CD4-positive, alpha-beta T cell treated with Interleukin-15 for 4 hours (primary cell): Measurements from ENCODE around the gene ZNF892.

ENCODE experiments used
- DNase-seq: peaks from one replicate; pipeline ENCODE4 v3.0.0-alpha.2; 2020; ENCODE audit warnings: low spot score

Gene ZNF892

GRCh38 chr2:95207111-95207961 lies at the start of gene ZNF892:
Gene ZNF892, plus strand, starts transcription at chr2:95207521. Its CDS starts 295 bp downstream, at chr2:95207816.
- DNase-seq, result peak; percentile 80

GRCh38 chr2:95158441-95158840 lies 48.9 kb upstream of the ZNF892 start:
- no peak for DNase-seq

GRCh38 chr2:95158891-95159619 lies 48.3 kb upstream of the ZNF892 start:
- DNase-seq, result no peak

GRCh38 chr2:95159690-95160449 lies 47.5 kb upstream of the ZNF892 start, which contains the start of gene ZNF514:
Gene ZNF514, minus strand, starts transcription at chr2:95159848. Its CDS starts 6,595 bp downstream, at chr2:95153253.
- DNase-seq, result peak; percentile 76

GRCh38 chr2:95165030-95165370 lies 42.3 kb upstream of the ZNF892 start:
- DNase-seq, result no peak

- DNase-seq, result peak; percentile 96
These were observed 41.8 kb upstream of the ZNF892 start, which contains the start of gene ZNF2 for GRCh38 chr2:95165371-95166064. Gene ZNF2, plus strand, starts transcription at chr2:95165809. Its CDS starts 10,418 bp downstream, at chr2:95176227.

- DNase-seq, result no peak
These were observed 41.1 kb upstream of the ZNF892 start for GRCh38 chr2:95166065-95166763.

- DNase-seq, result no peak
These were observed 35.4 kb upstream of the ZNF892 start for GRCh38 chr2:95171902-95172301.

- no peak for DNase-seq
These were observed 33.2 kb upstream of the ZNF892 start for GRCh38 chr2:95174031-95174542.

- DNase-seq, result no peak
These were observed 27.9 kb upstream of the ZNF892 start for GRCh38 chr2:95179451-95179850.

GRCh38 chr2:95181774-95182173 lies 25.5 kb upstream of the ZNF892 start:
- DNase-seq, result no peak

- DNase-seq, result no peak
These were observed 22.1 kb upstream of the ZNF892 start for GRCh38 chr2:95185197-95185596.

- DNase-seq, result no peak
These were observed 21.3 kb upstream of the ZNF892 start for GRCh38 chr2:95185973-95186372.

- DNase-seq, result peak; percentile 34
These were observed 14.4 kb upstream of the ZNF892 start for GRCh38 chr2:95192956-95193355.

- no peak for DNase-seq
These were observed 3.4 kb upstream of the ZNF892 start for GRCh38 chr2:95203911-95204310.

GRCh38 chr2:95204396-95204795 lies 2.9 kb upstream of the ZNF892 start:
- no peak for DNase-seq

- DNase-seq, result no peak
These were observed 1.2 kb upstream of the ZNF892 start for GRCh38 chr2:95206096-95206495.

- no peak for DNase-seq
These were observed 785 bp downstream of the ZNF892 start for GRCh38 chr2:95208106-95208505.

- no peak for DNase-seq
These were observed 7.8 kb downstream of the ZNF892 start for GRCh38 chr2:95215018-95215612.

- DNase-seq, result no peak
These were observed 13.1 kb downstream of the ZNF892 start for GRCh38 chr2:95220449-95220848.
